Measurements from ENCODE around the gene HBM.

The HBM gene

DNA sequence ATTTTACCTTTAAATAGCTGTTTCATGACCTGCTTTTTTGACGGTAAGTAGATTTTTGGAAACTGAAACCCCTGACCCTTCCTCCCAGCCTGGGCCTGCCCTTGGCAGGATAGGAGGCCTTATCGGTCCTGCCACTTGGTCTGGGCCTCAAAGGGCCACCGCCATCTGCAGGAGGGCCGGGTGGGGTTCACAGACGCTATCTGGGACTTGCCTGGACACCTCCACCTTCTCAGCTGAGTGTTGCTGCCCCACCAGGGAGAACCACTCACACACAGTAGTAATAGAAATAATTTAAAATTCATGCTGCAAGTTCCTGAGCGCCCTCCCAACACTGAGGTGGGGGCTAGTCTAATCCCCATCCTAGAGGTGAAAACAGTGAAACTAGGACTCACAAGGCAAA is 22.7 kb upstream of the HBM start:
- H3K27ac ChIP-seq (ENCODE audit: extremely low read depth, low read depth, low read length): no peak overlapping the region
- ChIA-PET POLR2A (no interaction called here), CTCF (interaction anchor here (1.0 to 1.1 kb wide), 2 partner anchors 34 to 70 kb away, joined by 3 to 4 read pairs; partner anchors contain the start of gene RHBDF1)
- no peaks in the 10 kb centered on the region for H3K4me1 ChIP-seq (ENCODE audit: control insufficient read depth, insufficient read depth, low read length)
- H3K9me3 ChIP-seq (ENCODE audit: control insufficient read depth, insufficient read depth, low read depth, low read length): no peaks in the 10 kb centered on the region
- TF ChIP-seq SALL2 (tag by site-specific recombination; IDR thresholded peaks at IDR 0.05; ENCODE audit: borderline replicate concordance): no peak
- TF ChIP-seq OSR2 (tag by site-specific recombination; IDR thresholded peaks at IDR 0.05): no peak
- TF ChIP-seq, protein P1, sequence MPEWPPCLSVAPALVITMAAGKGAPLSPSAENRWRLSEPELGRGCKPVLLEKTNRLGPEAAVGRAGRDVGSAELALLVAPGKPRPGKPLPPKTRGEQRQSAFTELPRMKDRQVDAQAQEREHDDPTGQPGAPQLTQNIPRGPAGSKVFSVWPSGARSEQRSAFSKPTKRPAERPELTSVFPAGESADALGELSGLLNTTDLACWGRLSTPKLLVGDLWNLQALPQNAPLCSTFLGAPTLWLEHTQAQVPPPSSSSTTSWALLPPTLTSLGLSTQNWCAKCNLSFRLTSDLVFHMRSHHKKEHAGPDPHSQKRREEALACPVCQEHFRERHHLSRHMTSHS (tag by site-specific recombination; IDR thresholded peaks at IDR 0.05): no peak
- H3K4me3 ChIP-seq (ENCODE audit: low read depth, low read length): no peak overlapping the region
- no peaks in the 10 kb centered on the region for H3K36me3 ChIP-seq (ENCODE audit: control insufficient read depth in 2 of 2, insufficient read depth in 1 of 2, low read length in 2 of 2)

DNA sequence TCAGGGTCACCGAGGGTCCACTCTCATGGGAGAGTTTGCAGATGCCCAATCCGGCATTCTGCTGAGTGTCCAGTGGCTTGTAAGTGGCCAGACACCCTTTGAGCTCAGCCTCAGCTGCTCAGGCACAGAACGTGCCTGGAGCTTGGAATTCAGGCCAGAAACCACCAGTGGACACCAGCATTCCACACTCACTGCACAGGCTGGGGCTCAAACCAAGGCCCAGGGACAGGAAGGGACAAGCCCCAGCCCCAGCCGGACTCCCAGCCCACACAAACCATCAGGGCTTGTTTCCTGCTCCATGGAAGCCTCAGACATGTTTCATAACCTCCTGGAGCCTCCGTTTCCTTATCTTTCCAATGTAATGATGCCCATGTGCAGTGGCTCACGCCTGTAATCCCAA is 22.3 kb upstream of the HBM start:
- H3K36me3 ChIP-seq (ENCODE audit: control insufficient read depth in 2 of 2, insufficient read depth in 1 of 2, low read length in 2 of 2): no peaks in the 10 kb centered on the region
- ChIA-PET CTCF (interaction anchor here (1.0 kb wide), 1 partner anchor 35 kb away, joined by 4 read pairs; no protein-coding TSS in a partner anchor), POLR2A (no interaction called here)
- H3K4me3 ChIP-seq (ENCODE audit: low read depth, low read length): no peak overlapping the region
- H3K9me3 ChIP-seq (ENCODE audit: control insufficient read depth, insufficient read depth, low read depth, low read length): no peaks in the 10 kb centered on the region
- TF ChIP-seq ZNF416 (tag by site-specific recombination; IDR thresholded peaks at IDR 0.05) (no peak), ZNF626 (tag by site-specific recombination; IDR thresholded peaks at IDR 0.05) (no peak), ZNF404 (tag by site-specific recombination; IDR thresholded peaks at IDR 0.05) (no peak), SETDB1 (IDR thresholded peaks at IDR 0.05; ENCODE audit: insufficient read length, low read length) (no peak), ZFHX2 (tag by site-specific recombination; conservative IDR thresholded peaks at IDR 0.05) (peak; percentile 62; the same call in 1 of the 2 replicates)
- no peaks in the 10 kb centered on the region for H3K4me1 ChIP-seq (ENCODE audit: control insufficient read depth, insufficient read depth, low read length)
- no peak overlapping the region for H3K27ac ChIP-seq (ENCODE audit: extremely low read depth, low read depth, low read length)

DNA sequence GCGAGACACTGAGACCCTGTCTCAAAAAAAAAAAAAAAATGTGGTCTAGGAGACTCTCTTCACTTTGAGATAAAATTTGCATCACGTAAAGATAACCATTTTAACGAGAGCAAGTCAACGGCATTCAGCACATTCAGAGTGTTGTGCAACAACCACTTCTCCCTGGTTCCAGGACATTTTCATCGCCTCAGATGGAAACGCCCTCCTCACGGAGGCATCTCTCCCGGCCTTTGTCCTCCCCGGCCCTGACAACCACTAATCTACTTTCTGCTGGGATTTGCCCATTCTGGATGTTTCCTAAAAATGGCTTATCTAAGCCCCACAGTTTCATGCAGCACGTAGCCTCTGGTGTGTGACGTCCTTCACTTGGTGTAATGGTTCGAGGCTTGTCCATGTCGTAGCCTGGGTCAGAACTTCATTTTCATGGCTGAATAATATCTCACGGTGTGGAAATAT is 21.0 kb upstream of the HBM start:
- no peak overlapping the region for H3K4me3 ChIP-seq (ENCODE audit: low read depth, low read length)
- no peak for TF ChIP-seq ZNF843 (tag by site-specific recombination; IDR thresholded peaks at IDR 0.05)
- TF ChIP-seq ZNF146 (tag by site-specific recombination; IDR thresholded peaks at IDR 0.05): peak; percentile 49; the same call in 1 of the 2 replicates
- no peaks in the 10 kb centered on the region for H3K9me3 ChIP-seq (ENCODE audit: control insufficient read depth, insufficient read depth, low read depth, low read length)
- peaks cover 4% of the 10 kb centered on the region; the same call in 1 of the 2 replicates for H3K4me1 ChIP-seq (ENCODE audit: control insufficient read depth, insufficient read depth, low read length)
- CTCF ChIA-PET: no interaction called here
- POLR2A ChIA-PET: no interaction called here
- H3K36me3 ChIP-seq (ENCODE audit: control insufficient read depth in 2 of 2, insufficient read depth in 1 of 2, low read length in 2 of 2): no peaks in the 10 kb centered on the region
- H3K27ac ChIP-seq (ENCODE audit: extremely low read depth, low read depth, low read length): no peak overlapping the region

DNA sequence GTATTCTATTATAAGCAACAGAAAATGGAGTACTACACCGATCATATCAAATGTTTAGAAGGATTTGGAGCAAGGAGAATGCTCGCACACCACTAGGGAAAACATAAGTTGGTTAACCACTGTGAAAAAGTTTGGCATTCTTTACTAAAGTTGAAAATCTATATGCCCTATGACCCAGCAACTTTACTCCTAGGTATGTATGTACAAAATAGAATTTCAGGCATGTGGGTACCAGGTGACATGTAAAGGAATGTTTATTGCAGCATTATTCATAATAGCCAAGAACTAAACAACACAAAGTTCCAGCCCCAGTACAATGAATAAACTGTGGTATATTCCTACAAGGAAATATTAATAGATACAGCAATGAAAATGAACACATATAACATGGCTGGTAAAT is 19.1 kb upstream of the HBM start:
- no peaks in the 10 kb centered on the region for H3K36me3 ChIP-seq (ENCODE audit: control insufficient read depth in 2 of 2, insufficient read depth in 1 of 2, low read length in 2 of 2)
- TF ChIP-seq REPIN1 (tag by site-specific recombination; IDR thresholded peaks at IDR 0.05; ENCODE audit: low read depth): no peak
- no peak for TF ChIP-seq ZSCAN30 (tag by site-specific recombination; IDR thresholded peaks at IDR 0.05)
- no peak for TF ChIP-seq ZNF23 (tag by site-specific recombination; IDR thresholded peaks at IDR 0.05; ENCODE audit: borderline replicate concordance)
- TF ChIP-seq GLIS2 (tag by site-specific recombination; IDR thresholded peaks at IDR 0.05): no peak
- TF ChIP-seq ZXDB (tag by site-specific recombination; IDR thresholded peaks at IDR 0.05): no peak
- TF ChIP-seq ZNF654 (tag by site-specific recombination; IDR thresholded peaks at IDR 0.05; ENCODE audit: low read depth): no peak
- no peak for TF ChIP-seq ZNF623 (tag by site-specific recombination; IDR thresholded peaks at IDR 0.05)
- TF ChIP-seq ZNF768 (tag by site-specific recombination; IDR thresholded peaks at IDR 0.05): no peak
- TF ChIP-seq ZNF792 (tag by site-specific recombination; IDR thresholded peaks at IDR 0.05): no peak
- TF ChIP-seq ZNF621 (tag by site-specific recombination; IDR thresholded peaks at IDR 0.05): no peak
- no peak for TF ChIP-seq SP2 (tag by site-specific recombination; IDR thresholded peaks at IDR 0.05)
- no peak for TF ChIP-seq ZNF610 (tag by site-specific recombination; IDR thresholded peaks at IDR 0.05; ENCODE audit: borderline replicate concordance)
- TF ChIP-seq, protein P2, sequence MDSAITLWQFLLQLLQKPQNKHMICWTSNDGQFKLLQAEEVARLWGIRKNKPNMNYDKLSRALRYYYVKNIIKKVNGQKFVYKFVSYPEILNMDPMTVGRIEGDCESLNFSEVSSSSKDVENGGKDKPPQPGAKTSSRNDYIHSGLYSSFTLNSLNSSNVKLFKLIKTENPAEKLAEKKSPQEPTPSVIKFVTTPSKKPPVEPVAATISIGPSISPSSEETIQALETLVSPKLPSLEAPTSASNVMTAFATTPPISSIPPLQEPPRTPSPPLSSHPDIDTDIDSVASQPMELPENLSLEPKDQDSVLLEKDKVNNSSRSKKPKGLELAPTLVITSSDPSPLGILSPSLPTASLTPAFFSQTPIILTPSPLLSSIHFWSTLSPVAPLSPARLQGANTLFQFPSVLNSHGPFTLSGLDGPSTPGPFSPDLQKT (IDR thresholded peaks at IDR 0.05; ENCODE audit: borderline replicate concordance, low read depth, low read length): no peak
- TF ChIP-seq, protein P3, sequence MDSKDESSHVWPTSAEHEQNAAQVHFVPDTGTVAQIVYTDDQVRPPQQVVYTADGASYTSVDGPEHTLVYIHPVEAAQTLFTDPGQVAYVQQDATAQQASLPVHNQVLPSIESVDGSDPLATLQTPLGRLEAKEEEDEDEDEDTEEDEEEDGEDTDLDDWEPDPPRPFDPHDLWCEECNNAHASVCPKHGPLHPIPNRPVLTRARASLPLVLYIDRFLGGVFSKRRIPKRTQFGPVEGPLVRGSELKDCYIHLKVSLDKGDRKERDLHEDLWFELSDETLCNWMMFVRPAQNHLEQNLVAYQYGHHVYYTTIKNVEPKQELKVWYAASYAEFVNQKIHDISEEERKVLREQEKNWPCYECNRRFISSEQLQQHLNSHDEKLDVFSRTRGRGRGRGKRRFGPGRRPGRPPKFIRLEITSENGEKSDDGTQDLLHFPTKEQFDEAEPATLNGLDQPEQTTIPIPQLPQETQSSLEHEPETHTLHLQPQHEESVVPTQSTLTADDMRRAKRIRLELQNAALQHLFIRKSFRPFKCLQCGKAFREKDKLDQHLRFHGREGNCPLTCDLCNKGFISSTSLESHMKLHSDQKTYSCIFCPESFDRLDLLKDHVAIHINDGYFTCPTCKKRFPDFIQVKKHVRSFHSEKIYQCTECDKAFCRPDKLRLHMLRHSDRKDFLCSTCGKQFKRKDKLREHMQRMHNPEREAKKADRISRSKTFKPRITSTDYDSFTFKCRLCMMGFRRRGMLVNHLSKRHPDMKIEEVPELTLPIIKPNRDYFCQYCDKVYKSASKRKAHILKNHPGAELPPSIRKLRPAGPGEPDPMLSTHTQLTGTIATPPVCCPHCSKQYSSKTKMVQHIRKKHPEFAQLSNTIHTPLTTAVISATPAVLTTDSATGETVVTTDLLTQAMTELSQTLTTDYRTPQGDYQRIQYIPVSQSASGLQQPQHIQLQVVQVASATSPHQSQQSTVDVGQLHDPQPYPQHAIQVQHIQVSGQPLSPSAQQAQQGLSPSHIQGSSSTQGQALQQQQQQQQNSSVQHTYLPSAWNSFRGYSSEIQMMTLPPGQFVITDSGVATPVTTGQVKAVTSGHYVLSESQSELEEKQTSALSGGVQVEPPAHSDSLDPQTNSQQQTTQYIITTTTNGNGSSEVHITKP (tag by site-specific recombination; IDR thresholded peaks at IDR 0.05): no peak
- no peak for TF ChIP-seq ZNF777 (tag by site-specific recombination; IDR thresholded peaks at IDR 0.05; ENCODE audit: borderline replicate concordance)
- ChIA-PET CTCF (no interaction called here), POLR2A (no interaction called here)
- H3K27ac ChIP-seq (ENCODE audit: extremely low read depth, low read depth, low read length): no peak overlapping the region
- no peaks in the 10 kb centered on the region for H3K9me3 ChIP-seq (ENCODE audit: control insufficient read depth, insufficient read depth, low read depth, low read length)
- H3K4me3 ChIP-seq (ENCODE audit: low read depth, low read length): no peak overlapping the region
- H3K4me1 ChIP-seq (ENCODE audit: control insufficient read depth, insufficient read depth, low read length): peaks cover 4% of the 10 kb centered on the region; the same call in 1 of the 2 replicates

All from HEK293 (cell line).